SK-N-MC (cell line): Measurements from ENCODE around the gene OGFOD3.
"Not testable (repeated sequence)": the region's sequence is repeated elsewhere in the genome, so short reads cannot be mapped to it uniquely, and the experiment has no call there.

ENCODE experiments used
- DNase-seq: peaks from one replicate; pipeline ENCODE4 v3.0.0-alpha.2; 2011; ENCODE audit warnings: low read depth, low spot score
- H3K27ac ChIP-seq: fragments of 200-600 bp; sonication (generic); 2 replicates; pipeline ENCODE4 v1.5.1; 2016; ENCODE audit warnings: mixed run types
- H3K36me3 ChIP-seq: fragments of 200-600 bp; sonication (generic); 2 replicates; pipeline ENCODE4 v1.6.1; 2017; ENCODE audit warnings: antibody characterized with exemption, low read length, mixed read lengths; ENCODE audit not compliant: insufficient read depth
- H3K4me3 ChIP-seq: fragments of 200-600 bp; sonication (generic); 2 replicates; pipeline ENCODE4 v1.5.1; 2016
- H3K9ac ChIP-seq: fragments of 200-600 bp; sonication (generic); 2 replicates; pipeline ENCODE4 v1.8.0; 2017; ENCODE audit warnings: mixed run types, mixed read lengths; ENCODE audit not compliant: insufficient read length
- H3K9me3 ChIP-seq: fragments of 200-600 bp; sonication (generic); 2 replicates; pipeline ENCODE4 v1.6.1; 2017; ENCODE audit warnings: low read depth, mild to moderate bottlenecking, antibody characterized with exemption, low read length, moderate library complexity, mixed read lengths
- EZH2 ChIP-seq: fragments of 200-600 bp; sonication (generic); IDR thresholded peaks from one replicate; pipeline ENCODE4 v1.6.1; 2017; ENCODE audit warnings: antibody characterized with exemption
- FOXP2 ChIP-seq: optimal IDR thresholded peaks from 2 replicates; pipeline ENCODE3; 2011; ENCODE audit warnings: mild to moderate bottlenecking, moderate library complexity; ENCODE audit not compliant: insufficient read depth; ENCODE audit errors: extremely low read length, control extremely low read depth
- POLR2AphosphoS5 ChIP-seq: IDR thresholded peaks from 2 replicates; pipeline ENCODE4 v1.6.1; 2012; ENCODE audit warnings: mild to moderate bottlenecking, low read depth, low read length, borderline replicate concordance

Gene OGFOD3

GRCh38 chr17:82412535-82413520 is 5.6 kb downstream of the OGFOD3 start:
- no peak overlapping the region for H3K27ac ChIP-seq
- no peaks in the 10 kb centered on the region for H3K36me3 ChIP-seq
- no peak overlapping the region for H3K9ac ChIP-seq
- no peaks in the 10 kb centered on the region for H3K9me3 ChIP-seq
- DNase-seq = no peak
- no peak overlapping the region for H3K4me3 ChIP-seq
- no peak for TF ChIP-seq FOXP2
- TF ChIP-seq POLR2AphosphoS5 = no peak
- TF ChIP-seq EZH2 = no peak

GRCh38 chr17:82412081-82412480 is 6.3 kb downstream of the OGFOD3 start:
- H3K36me3 ChIP-seq, H3K9ac ChIP-seq, H3K27ac ChIP-seq, H3K9me3 ChIP-seq, H3K4me3 ChIP-seq, DNase-seq: not testable (repeated sequence)

- Histone ChIP-seq H3K9ac (no peak overlapping the region), H3K9me3 (no peaks in the 10 kb centered on the region), H3K4me3 (no peak overlapping the region), H3K27ac (no peak overlapping the region), H3K36me3 (no peaks in the 10 kb centered on the region)
- no peak for TF ChIP-seq POLR2AphosphoS5
- TF ChIP-seq FOXP2 = no peak
- no peak for TF ChIP-seq EZH2
- DNase-seq = no peak
Measured at GRCh38 chr17:82411396-82412053, 6.9 kb downstream of the OGFOD3 start.

GRCh38 chr17:82410014-82410716 is 8.2 kb downstream of the OGFOD3 start:
- no peak for DNase-seq
- TF ChIP-seq EZH2 = no peak
- no peak for TF ChIP-seq POLR2AphosphoS5
- Histone ChIP-seq H3K9me3 (no peaks in the 10 kb centered on the region), H3K9ac (no peak overlapping the region), H3K36me3 (no peaks in the 10 kb centered on the region), H3K27ac (no peak overlapping the region), H3K4me3 (no peak overlapping the region)

- no peak for DNase-seq
- H3K36me3 ChIP-seq = no peaks in the 10 kb centered on the region; the same call in 1 of the 2 replicates
- H3K9ac ChIP-seq = no peak overlapping the region
- H3K4me3 ChIP-seq = no peak overlapping the region
- no peaks in the 10 kb centered on the region for H3K9me3 ChIP-seq
- no peak for TF ChIP-seq POLR2AphosphoS5
- H3K27ac ChIP-seq = no peak overlapping the region
Measured at GRCh38 chr17:82408938-82409318, 9.5 kb downstream of the OGFOD3 start.

GRCh38 chr17:82408288-82408937 is 10.0 kb downstream of the OGFOD3 start:
- H3K4me3 ChIP-seq = no peak overlapping the region
- TF ChIP-seq FOXP2 = no peak
- TF ChIP-seq POLR2AphosphoS5 = no peak
- no peak for TF ChIP-seq EZH2
- H3K27ac ChIP-seq = no peak overlapping the region
- no peak overlapping the region for H3K9ac ChIP-seq
- no peak for DNase-seq
- H3K36me3 ChIP-seq = no peaks in the 10 kb centered on the region; the same call in 1 of the 2 replicates
- H3K9me3 ChIP-seq = no peaks in the 10 kb centered on the region

- no peak overlapping the region for H3K27ac ChIP-seq
- no peak for TF ChIP-seq POLR2AphosphoS5
- no peak for TF ChIP-seq EZH2
- no peak for TF ChIP-seq FOXP2
- no peak overlapping the region for H3K9ac ChIP-seq
- no peaks in the 10 kb centered on the region for H3K9me3 ChIP-seq
- no peak overlapping the region for H3K4me3 ChIP-seq
- no peaks in the 10 kb centered on the region; the same call in 1 of the 2 replicates for H3K36me3 ChIP-seq
- no peak for DNase-seq
Measured at GRCh38 chr17:82407255-82407654, 11.1 kb downstream of the OGFOD3 start.

GRCh38 chr17:82406131-82406671 is 12.2 kb downstream of the OGFOD3 start:
- no peak for DNase-seq
- Histone ChIP-seq H3K9me3 (no peaks in the 10 kb centered on the region), H3K4me3 (no peak overlapping the region), H3K9ac (no peak overlapping the region), H3K36me3 (no peaks in the 10 kb centered on the region; the same call in 1 of the 2 replicates), H3K27ac (no peak overlapping the region)
- TF ChIP-seq FOXP2 (no peak), EZH2 (no peak), POLR2AphosphoS5 (no peak)
